ENCODE measurements around the gene PCDHAC1. TPM values are rescaled to one million over a fixed set of nuclear protein-coding genes. Genes with fewer than 3 reads are reported as not detected.
A peak's percentile ranks its signal among the peaks of the same experiment; 100 is the strongest.

The PCDHAC1 gene
- total RNA-seq, 1 donor = 0.36 TPM

DNA sequence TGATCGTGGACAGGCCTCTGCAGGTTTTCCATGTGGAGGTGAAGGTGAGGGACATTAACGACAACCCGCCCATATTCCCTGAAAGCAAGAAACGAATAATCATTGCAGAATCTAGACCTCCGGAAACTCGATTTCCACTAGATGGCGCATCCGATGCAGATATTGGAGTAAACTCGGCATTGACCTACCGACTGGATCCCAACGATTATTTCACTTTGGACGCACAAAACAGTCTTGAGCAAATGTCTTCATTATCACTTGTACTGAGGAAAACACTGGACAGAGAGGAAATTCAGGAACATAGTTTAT is 43.6 kb upstream of the PCDHAC1 start:
- Histone ChIP-seq H4K20me1 (ENCODE audit: insufficient read depth, low read length) (no peaks in the 10 kb centered on the region), H3K27ac (ENCODE audit: low read depth, low read length) (no peak overlapping the region), H3K4me3 (ENCODE audit: insufficient read depth, low read length) (no peak overlapping the region), H3K36me3 (ENCODE audit: insufficient read depth, low read length) (no peaks in the 10 kb centered on the region), H3K4me1 (ENCODE audit: insufficient read depth, low read length) (no peaks in the 10 kb centered on the region), H3K79me2 (ENCODE audit: insufficient read depth, low read length) (no peaks in the 10 kb centered on the region), H2AFZ (ENCODE audit: low read length) (no peak overlapping the region), H3K27me3 (ENCODE audit: insufficient read depth, low read length) (no peaks in the 10 kb centered on the region), H3K9me3 (ENCODE audit: low read depth, low read length) (no peaks in the 10 kb centered on the region), H3K4me2 (ENCODE audit: insufficient read depth, low read length) (no peak overlapping the region)
- TF ChIP-seq, protein P1, sequence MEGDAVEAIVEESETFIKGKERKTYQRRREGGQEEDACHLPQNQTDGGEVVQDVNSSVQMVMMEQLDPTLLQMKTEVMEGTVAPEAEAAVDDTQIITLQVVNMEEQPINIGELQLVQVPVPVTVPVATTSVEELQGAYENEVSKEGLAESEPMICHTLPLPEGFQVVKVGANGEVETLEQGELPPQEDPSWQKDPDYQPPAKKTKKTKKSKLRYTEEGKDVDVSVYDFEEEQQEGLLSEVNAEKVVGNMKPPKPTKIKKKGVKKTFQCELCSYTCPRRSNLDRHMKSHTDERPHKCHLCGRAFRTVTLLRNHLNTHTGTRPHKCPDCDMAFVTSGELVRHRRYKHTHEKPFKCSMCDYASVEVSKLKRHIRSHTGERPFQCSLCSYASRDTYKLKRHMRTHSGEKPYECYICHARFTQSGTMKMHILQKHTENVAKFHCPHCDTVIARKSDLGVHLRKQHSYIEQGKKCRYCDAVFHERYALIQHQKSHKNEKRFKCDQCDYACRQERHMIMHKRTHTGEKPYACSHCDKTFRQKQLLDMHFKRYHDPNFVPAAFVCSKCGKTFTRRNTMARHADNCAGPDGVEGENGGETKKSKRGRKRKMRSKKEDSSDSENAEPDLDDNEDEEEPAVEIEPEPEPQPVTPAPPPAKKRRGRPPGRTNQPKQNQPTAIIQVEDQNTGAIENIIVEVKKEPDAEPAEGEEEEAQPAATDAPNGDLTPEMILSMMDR (IDR thresholded peaks at IDR 0.05; ENCODE audit: extremely low read depth, low read depth, low read length) = no peak
- no peak for DNase-seq (ENCODE audit: insufficient read length, low spot score, missing footprints)

DNA sequence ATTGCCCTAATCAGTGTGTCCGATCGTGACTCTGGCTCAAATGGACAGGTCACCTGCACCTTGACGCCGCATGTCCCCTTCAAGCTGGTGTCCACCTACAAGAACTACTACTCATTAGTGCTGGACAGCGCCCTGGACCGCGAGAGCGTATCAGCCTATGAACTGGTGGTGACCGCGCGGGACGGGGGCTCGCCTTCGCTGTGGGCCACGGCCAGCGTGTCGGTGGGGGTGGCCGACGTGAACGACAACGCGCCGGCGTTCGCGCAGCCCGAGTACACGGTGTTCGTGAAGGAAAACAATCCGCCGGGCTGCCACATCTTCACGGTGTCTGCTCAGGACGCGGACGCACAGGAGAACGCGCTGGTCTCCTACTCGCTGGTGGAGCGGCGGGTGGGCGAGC is 42.7 kb upstream of the PCDHAC1 start:
- no peak overlapping the region for H2AFZ ChIP-seq (ENCODE audit: low read length)
- H3K79me2 ChIP-seq (ENCODE audit: insufficient read depth, low read length) = no peaks in the 10 kb centered on the region
- H3K4me1 ChIP-seq (ENCODE audit: insufficient read depth, low read length) = no peaks in the 10 kb centered on the region
- no peak overlapping the region for H3K4me2 ChIP-seq (ENCODE audit: insufficient read depth, low read length)
- H3K4me3 ChIP-seq (ENCODE audit: insufficient read depth, low read length) = no peak overlapping the region
- no peaks in the 10 kb centered on the region for H3K9me3 ChIP-seq (ENCODE audit: low read depth, low read length)
- peak; percentile 27 for DNase-seq (ENCODE audit: insufficient read length, low spot score, missing footprints)
- H3K27me3 ChIP-seq (ENCODE audit: insufficient read depth, low read length) = no peaks in the 10 kb centered on the region
- TF ChIP-seq, protein P1 (IDR thresholded peaks at IDR 0.05; ENCODE audit: extremely low read depth, low read depth, low read length) = no peak
- no peak overlapping the region for H3K27ac ChIP-seq (ENCODE audit: low read depth, low read length)
- H3K36me3 ChIP-seq (ENCODE audit: insufficient read depth, low read length) = no peaks in the 10 kb centered on the region
- no peaks in the 10 kb centered on the region for H4K20me1 ChIP-seq (ENCODE audit: insufficient read depth, low read length)

DNA sequence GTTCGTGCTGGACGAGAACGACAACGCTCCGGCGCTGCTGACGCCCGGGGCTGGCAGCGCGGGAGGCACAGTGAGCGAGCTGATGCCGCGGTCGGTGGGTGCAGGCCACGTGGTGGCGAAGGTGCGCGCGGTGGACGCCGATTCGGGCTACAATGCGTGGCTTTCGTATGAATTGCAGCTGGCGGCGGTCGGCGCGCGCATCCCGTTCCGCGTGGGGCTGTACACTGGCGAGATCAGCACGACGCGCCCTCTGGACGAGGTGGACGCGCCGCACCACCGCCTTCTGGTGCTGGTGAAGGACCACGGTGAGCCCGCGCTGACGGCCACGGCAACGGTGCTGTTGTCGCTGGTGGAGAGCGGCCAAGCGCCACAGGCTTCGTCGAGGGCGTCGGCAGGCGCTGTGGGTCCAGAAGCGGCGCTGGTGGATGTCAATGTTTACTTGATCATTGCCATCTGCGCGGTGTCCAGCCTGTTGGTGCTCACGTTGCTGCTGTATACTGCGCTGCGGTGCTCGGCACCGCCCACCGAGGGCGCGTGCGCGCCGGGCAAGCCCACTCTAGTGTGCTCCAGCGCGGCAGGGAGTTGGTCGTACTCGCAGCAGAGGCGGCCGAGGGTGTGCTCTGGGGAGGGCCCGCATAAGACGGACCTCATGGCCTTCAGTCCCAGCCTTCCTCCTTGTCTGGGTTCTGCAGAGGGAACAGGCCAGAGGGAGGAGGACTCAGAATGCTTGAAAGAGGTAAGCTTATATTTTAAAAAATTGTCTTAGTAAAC is 42.0 kb upstream of the PCDHAC1 start:
- Histone ChIP-seq H2AFZ (ENCODE audit: low read length) (no peak overlapping the region), H3K27ac (ENCODE audit: low read depth, low read length) (no peak overlapping the region), H3K4me2 (ENCODE audit: insufficient read depth, low read length) (no peak overlapping the region), H3K4me3 (ENCODE audit: insufficient read depth, low read length) (no peak overlapping the region), H3K36me3 (ENCODE audit: insufficient read depth, low read length) (no peaks in the 10 kb centered on the region), H3K27me3 (ENCODE audit: insufficient read depth, low read length) (no peaks in the 10 kb centered on the region), H3K9me3 (ENCODE audit: low read depth, low read length) (no peaks in the 10 kb centered on the region), H3K79me2 (ENCODE audit: insufficient read depth, low read length) (no peaks in the 10 kb centered on the region), H3K4me1 (ENCODE audit: insufficient read depth, low read length) (no peaks in the 10 kb centered on the region), H4K20me1 (ENCODE audit: insufficient read depth, low read length) (no peaks in the 10 kb centered on the region)
- TF ChIP-seq, protein P1 (IDR thresholded peaks at IDR 0.05; ENCODE audit: extremely low read depth, low read depth, low read length) = no peak
- peak; percentile 19 for DNase-seq (ENCODE audit: insufficient read length, low spot score, missing footprints)

DNA sequence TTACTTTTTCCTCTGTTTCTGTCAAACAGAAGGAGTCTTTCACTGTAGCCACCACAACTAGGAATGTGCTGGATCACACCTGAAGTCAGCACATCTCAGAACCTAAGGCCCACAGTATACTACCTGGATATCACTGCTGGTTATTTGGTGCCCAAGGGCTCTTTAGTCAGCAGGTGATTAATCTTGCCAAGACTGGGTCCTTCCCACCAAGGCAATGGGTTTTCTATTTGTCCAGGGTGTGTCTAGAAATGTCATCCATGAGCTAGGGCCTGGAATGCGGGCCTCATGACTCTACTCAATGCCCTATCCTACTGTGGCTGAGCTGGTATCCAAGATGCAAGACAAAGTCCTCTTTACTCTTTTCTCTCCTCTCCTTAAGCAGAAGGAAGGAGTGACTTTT is 9.8 kb upstream of the PCDHAC1 start:
- Histone ChIP-seq H3K4me2 (ENCODE audit: insufficient read depth, low read length) (no peak overlapping the region), H4K20me1 (ENCODE audit: insufficient read depth, low read length) (no peaks in the 10 kb centered on the region), H3K79me2 (ENCODE audit: insufficient read depth, low read length) (no peaks in the 10 kb centered on the region), H3K4me1 (ENCODE audit: insufficient read depth, low read length) (no peaks in the 10 kb centered on the region), H3K27me3 (ENCODE audit: insufficient read depth, low read length) (no peaks in the 10 kb centered on the region), H3K9me3 (ENCODE audit: low read depth, low read length) (no peaks in the 10 kb centered on the region), H2AFZ (ENCODE audit: low read length) (no peak overlapping the region), H3K4me3 (ENCODE audit: insufficient read depth, low read length) (no peak overlapping the region), H3K36me3 (ENCODE audit: insufficient read depth, low read length) (no peaks in the 10 kb centered on the region), H3K27ac (ENCODE audit: low read depth, low read length) (no peak overlapping the region)
- TF ChIP-seq, protein P1 (IDR thresholded peaks at IDR 0.05; ENCODE audit: extremely low read depth, low read depth, low read length) = no peak
- DNase-seq (ENCODE audit: insufficient read length, low spot score, missing footprints) = no peak
